IMR-90 (cell line): ENCODE results near the gene TMEM238. TPM values are rescaled to one million over a fixed set of nuclear protein-coding genes. Genes with fewer than 3 reads are reported as not detected.

Experiments
- ATAC-seq: fragments of 200-7000 bp; cut with Tn5 transposase; 2 replicates; pipeline ENCODE4 v1.9.1; 2020; ENCODE audit warnings: low read depth, mild to moderate bottlenecking, moderate library complexity
- BruUV-seq: library from RNA; stranded (reverse); fragments of 400-500 nt; replicated peaks from 2 replicates; lab custom pipeline; 2021; lab: Mats Ljungman, UMichigan
- CTCF ChIA-PET: fragments of 300-600 bp; formaldehyde crosslinking; extraction: SDS; loops from one replicate; lab custom pipeline; 2021; ENCODE audit warnings: antibody characterized with exemption; lab: Yijun Ruan, JAX
- POLR2A ChIA-PET: fragments of 300-600 bp; sonication (Branson Sonifier 250); formaldehyde crosslinking; loops from one replicate; lab custom pipeline; 2022; ENCODE audit warnings: antibody characterized with exemption; ENCODE audit not compliant: unreplicated experiment; lab: Charles Lee
- DNase-seq: peaks from one replicate; pipeline ENCODE4 v3.0.0; 2013
- H2AFZ ChIP-seq: replicated peaks from 2 replicates; pipeline ENCODE3; 2013; ENCODE audit warnings: low read length, mild to moderate bottlenecking; ENCODE audit not compliant: poor library complexity
- H2AK5ac ChIP-seq: 2 replicates; pipeline ENCODE4 v1.6.1; 2013; ENCODE audit warnings: low read depth, low read length, inconsistent platforms
- H2AK9ac ChIP-seq: replicated peaks from 2 replicates; pipeline ENCODE3; 2013; ENCODE audit warnings: mild to moderate bottlenecking, low read depth, low read length, moderate library complexity; ENCODE audit not compliant: poor library complexity
- H2BK120ac ChIP-seq: 2 replicates; pipeline ENCODE4 v1.6.1; 2013; ENCODE audit warnings: low read depth, low read length, inconsistent platforms
- H2BK15ac ChIP-seq: 3 replicates; pipeline ENCODE4 v1.6.1; 2013; ENCODE audit warnings: low read depth, low read length, inconsistent platforms
- H2BK20ac ChIP-seq: 2 replicates; pipeline ENCODE4 v1.6.1; 2013; ENCODE audit warnings: low read depth, mild to moderate bottlenecking, inconsistent platforms, low read length, moderate library complexity
- H2BK5ac ChIP-seq: 2 replicates; pipeline ENCODE4 v1.6.1; 2013; ENCODE audit warnings: mild to moderate bottlenecking, low read depth, low read length, inconsistent platforms; ENCODE audit not compliant: poor library complexity, severe bottlenecking
- H3K14ac ChIP-seq: replicated peaks from 2 replicates; pipeline ENCODE4 v1.6.1; 2013; ENCODE audit warnings: low read depth, low read length, inconsistent platforms
- H3K18ac ChIP-seq: 2 replicates; pipeline ENCODE4 v1.6.1; 2013; ENCODE audit warnings: low read depth, low read length, control low read depth
- H3K23ac ChIP-seq: 2 replicates; pipeline ENCODE4 v1.6.1; 2013; ENCODE audit warnings: low read depth, low read length, inconsistent platforms
- H3K27ac ChIP-seq: 2 replicates; pipeline ENCODE4 v1.5.1; 2013; ENCODE audit warnings: mild to moderate bottlenecking, control low read depth, low read length; ENCODE audit not compliant: insufficient read depth
- H3K27me3 ChIP-seq: 2 replicates; pipeline ENCODE4 v1.6.1; 2013; ENCODE audit warnings: low read length; ENCODE audit not compliant: control insufficient read depth, insufficient read depth
- H3K36me3 ChIP-seq: 2 replicates; pipeline ENCODE4 v1.6.1; 2013; ENCODE audit warnings: low read length, mixed read lengths; ENCODE audit not compliant: control insufficient read depth, insufficient read depth
- H3K4ac ChIP-seq: 2 replicates; pipeline ENCODE4 v1.6.1; 2013; ENCODE audit warnings: low read depth, low read length, inconsistent platforms
- H3K4me1 ChIP-seq: 2 replicates; pipeline ENCODE4 v1.6.1; 2013; ENCODE audit warnings: low read length, mixed read lengths; ENCODE audit not compliant: control insufficient read depth, insufficient read depth
- H3K4me2 ChIP-seq: 2 replicates; pipeline ENCODE4 v1.6.1; 2013; ENCODE audit warnings: low read depth, mild to moderate bottlenecking, control low read depth, low read length, moderate library complexity
- H3K4me3 ChIP-seq: 2 replicates; pipeline ENCODE4 v1.5.1; 2013; ENCODE audit warnings: low read depth, mild to moderate bottlenecking, control low read depth, low read length, moderate library complexity; ENCODE audit not compliant: insufficient read depth
- H3K56ac ChIP-seq: 2 replicates; pipeline ENCODE4 v1.6.1; 2013; ENCODE audit warnings: low read length, inconsistent platforms; ENCODE audit not compliant: insufficient read depth; ENCODE audit errors: extremely low read depth
- H3K79me1 ChIP-seq, 2 experiments: 2 replicates each; pipeline ENCODE4 v1.6.1; 2013; ENCODE audit warnings: low read length in 2 of 2, inconsistent platforms in 1 of 2, low read depth in 1 of 2
- H3K9ac ChIP-seq: 2 replicates; pipeline ENCODE4 v1.6.1; 2013; ENCODE audit warnings: low read depth, low read length, control low read depth
- H3K9me1 ChIP-seq: 2 replicates; pipeline ENCODE4 v1.6.1; 2013; ENCODE audit warnings: low read length, inconsistent platforms; ENCODE audit not compliant: insufficient read depth
- H3K9me3 ChIP-seq: 2 replicates; pipeline ENCODE4 v1.6.1; 2013; ENCODE audit warnings: low read length; ENCODE audit not compliant: control insufficient read depth, insufficient read depth
- H4K20me1 ChIP-seq: 2 replicates; pipeline ENCODE4 v1.6.1; 2013; ENCODE audit warnings: low read length, inconsistent platforms; ENCODE audit not compliant: insufficient read depth
- H4K5ac ChIP-seq: 2 replicates; pipeline ENCODE4 v1.6.1; 2013; ENCODE audit warnings: mild to moderate bottlenecking, low read depth, low read length, control low read depth
- H4K8ac ChIP-seq, 2 experiments: 2 replicates each; pipeline ENCODE4 v1.6.1; 2013; ENCODE audit warnings: low read depth in 2 of 2, low read length in 2 of 2, control low read depth in 1 of 2, inconsistent platforms in 1 of 2
- H4K91ac ChIP-seq: 2 replicates; pipeline ENCODE4 v1.6.1; 2013; ENCODE audit warnings: low read depth, low read length, inconsistent platforms; ENCODE audit not compliant: insufficient read depth
- BHLHE40 ChIP-seq: fragments of 150-350 bp; IDR thresholded peaks from 2 replicates; pipeline ENCODE4 v1.6.1; 2016; ENCODE audit warnings: mild to moderate bottlenecking, low read depth, low read length
- CHD1 ChIP-seq: IDR thresholded peaks from 2 replicates; pipeline ENCODE4 v1.6.1; 2012; ENCODE audit warnings: low read depth, low read length, improper control_type of control experiment
- MAFK ChIP-seq: IDR thresholded peaks from 2 replicates; pipeline ENCODE4 v1.6.1; 2012; ENCODE audit warnings: low read depth, low read length, improper control_type of control experiment
- MXI1 ChIP-seq: IDR thresholded peaks from 2 replicates; pipeline ENCODE4 v1.6.1; 2012; ENCODE audit warnings: low read depth, mild to moderate bottlenecking, low read length, moderate library complexity, borderline replicate concordance
- NFE2L2 ChIP-seq: fragments of 150-350 bp; IDR thresholded peaks from 2 replicates; pipeline ENCODE4 v1.6.1; 2016; ENCODE audit warnings: low read depth, mild to moderate bottlenecking, low read length
- POLR2A ChIP-seq: IDR thresholded peaks from 2 replicates; pipeline ENCODE4 v1.6.1; 2012; ENCODE audit warnings: mild to moderate bottlenecking, low read depth, low read length
- RAD21 ChIP-seq: IDR thresholded peaks from 2 replicates; pipeline ENCODE4 v1.6.1; 2012; ENCODE audit warnings: low read length, improper control_type of control experiment
- RCOR1 ChIP-seq: IDR thresholded peaks from 2 replicates; pipeline ENCODE4 v1.6.1; 2012; ENCODE audit warnings: mild to moderate bottlenecking, low read length, improper control_type of control experiment; ENCODE audit not compliant: insufficient replicate concordance
- RFX5 ChIP-seq: IDR thresholded peaks from 2 replicates; pipeline ENCODE4 v1.8.0; 2012; ENCODE audit warnings: low read depth, mild to moderate bottlenecking, low read length, moderate library complexity
- SMC3 ChIP-seq: fragments of 150-350 bp; IDR thresholded peaks from 2 replicates; pipeline ENCODE4 v1.6.1; 2016; ENCODE audit warnings: low read depth, mild to moderate bottlenecking, antibody characterized with exemption, low read length, moderate library complexity
- WGBS, 2 experiments: methylation state at CpG; one replicate each; pipeline versions ENCODE4 v1.1.5 to v1.1.7; 2013; ENCODE audit warnings: missing lambda C conversion rate in 2 of 2; ENCODE audit not compliant: insufficient read length in 1 of 2; ENCODE audit errors: extremely low coverage in 2 of 2; 5-methylcytosine and 5-hydroxymethylcytosine counted together
- dilution Hi-C: fragments of 300-500 bp; cut with HindIII; formaldehyde crosslinking; loops from one replicate; pipeline ENCODE4 v1.14.3; 2018; ENCODE audit warnings: low sequenced_read_pairs; ENCODE audit not compliant: unreplicated experiment
- in situ Hi-C: fragments of 300-500 bp; cut with MboI; formaldehyde crosslinking; loops from 3 replicates; pipeline ENCODE4 v1.14.3; 2019; ENCODE audit warnings: low sequenced_read_pairs, inconsistent platforms, mixed read lengths
- intact Hi-C: fragments of 100-400 bp; cut with micrococcal nuclease; formaldehyde crosslinking; loops from 2 replicates; pipeline ENCODE4 v1.10.0; 2022
- polyA plus RNA-seq, 3 experiments: library from polyadenylated mRNA; depleted of rRNA; stranded (reverse); fragments of >200 nt; gene quantifications; 2 replicates each; pipeline ENCODE4 v1.2.3, GENCODE V29; 2012; ENCODE audit warnings: low replicate concordance in 1 of 3
- total RNA-seq: library from RNA; depleted of rRNA; stranded (reverse); fragments of >200 nt; gene quantifications from 2 replicates; pipeline ENCODE4 v1.2.3, GENCODE V29; 2012
- TF ChIP-seq, protein P1 (sequence below): fragments of 150-350 bp; IDR thresholded peaks from 2 replicates; pipeline ENCODE4 v1.6.1; 2016; ENCODE audit warnings: low read depth, mild to moderate bottlenecking, low read length, moderate library complexity, borderline replicate concordance
- TF ChIP-seq, protein P2 (sequence below): fragments of 150-350 bp; IDR thresholded peaks from 2 replicates; pipeline ENCODE4 v1.6.1; 2017; ENCODE audit warnings: mild to moderate bottlenecking, antibody characterized with exemption, low read length, low read depth
- TF ChIP-seq, protein P3 (sequence below): conservative IDR thresholded peaks from 2 replicates; pipeline ENCODE4 v1.5.1; 2012; ENCODE audit warnings: mild to moderate bottlenecking, low read depth, low read length, improper control_type of control experiment

The TMEM238 gene
- total and polyA plus RNA-seq, 2 of the 4 experiments (the other 2 are of a cell fraction), result not detected

DNA sequence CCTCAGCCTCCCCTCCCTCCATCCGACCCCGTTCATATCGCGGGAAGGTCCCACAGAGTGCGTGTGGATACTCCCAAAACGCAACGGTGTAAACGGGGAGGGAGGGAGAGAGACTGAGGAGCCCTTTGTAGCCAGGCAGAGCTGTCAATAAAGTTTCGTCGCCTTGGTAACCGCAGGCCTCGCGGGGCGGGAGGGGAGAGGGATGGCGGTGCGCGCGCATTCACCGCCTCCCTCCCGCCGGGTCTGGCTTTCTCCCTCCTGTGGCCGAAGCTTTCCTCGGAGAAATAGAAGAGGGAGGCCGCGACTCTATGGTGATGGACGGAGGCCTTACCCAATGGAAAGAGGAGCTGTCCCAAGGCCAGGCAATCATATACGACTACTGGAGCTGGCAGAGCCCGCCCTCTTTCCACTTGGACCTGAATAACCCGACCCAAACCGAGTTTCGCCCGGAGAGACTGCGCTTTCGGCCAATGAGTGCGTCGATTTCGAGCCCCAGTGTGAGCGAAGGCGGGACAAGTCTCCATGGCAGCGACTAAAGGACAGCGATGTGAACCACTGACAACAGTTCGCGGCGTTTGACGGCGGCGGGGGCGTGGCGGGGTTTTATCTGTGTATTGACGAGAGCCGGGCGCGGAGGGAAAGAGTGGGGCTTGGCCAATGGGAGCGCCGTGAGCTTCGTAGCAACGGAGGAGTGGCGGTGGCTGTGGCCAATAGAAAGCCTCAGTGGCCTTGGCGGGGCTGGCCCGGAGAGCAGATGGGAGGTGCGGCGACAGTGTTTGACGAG is 44.8 kb downstream of the TMEM238 start, which contains the start of gene KMT5C:
Gene KMT5C, plus strand, starts transcription at position 772 of the 784 bp plus-strand sequence. CDS start 2,061 bp downstream, outside the sequence.
- POLR2A ChIA-PET, result interaction anchor here (0.6 kb wide), 1 partner anchor 18 kb away, joined by 4 read pairs; no protein-coding TSS in a partner anchor
- Histone ChIP-seq H3K79me1 (peaks cover 4 to 17% of the 10 kb centered on the region in 2 experiments; a peak in 3 of 4 replicates), H3K23ac (peak within 1 kb of the TSS; percentile 33; the same call in 1 of the 2 replicates), H3K4ac (peak within 1 kb of the TSS; percentile 76), H3K27ac (peak within 1 kb of the TSS; percentile 88), H3K4me2 (peak within 1 kb of the TSS; percentile 95), H3K14ac (peak within 1 kb of the TSS; percentile 69), H3K9me1 (peaks cover 10% of the 10 kb centered on the region; the same call in 1 of the 2 replicates), H4K8ac (peak within 1 kb of the TSS; percentile 11 to 92; a peak in 3 of 4 replicates), H3K9ac (peak within 1 kb of the TSS; percentile 92), H2AK5ac (peak within 1 kb of the TSS; percentile 79), H2AK9ac (peak within 1 kb of the TSS; percentile 97), H3K36me3 (peaks cover 7% of the 10 kb centered on the region; the same call in 1 of the 2 replicates), H2BK15ac (peak within 1 kb of the TSS; percentile 37; the same call in 1 of the 3 replicates), H4K20me1 (peaks cover 6% of the 10 kb centered on the region), H3K27me3 (no peaks in the 10 kb centered on the region), H2BK5ac (peak within 1 kb of the TSS; percentile 77), H3K9me3 (no peaks in the 10 kb centered on the region), H3K56ac (peak within 1 kb of the TSS; percentile 35; the same call in 1 of the 2 replicates), H3K4me1 (peaks cover 9% of the 10 kb centered on the region), H4K91ac (peak within 1 kb of the TSS; percentile 57), H3K18ac (peak within 1 kb of the TSS; percentile 39), H2BK20ac (0 out of 2 replicates have a peak within 1 kb of the TSS, but pooled peaks have one; percentile 15), H3K4me3 (peak within 1 kb of the TSS; percentile 87), H2AFZ (peak within 1 kb of the TSS; percentile 95), H2BK120ac (peak within 1 kb of the TSS; percentile 75), H4K5ac (peak within 1 kb of the TSS; percentile 44)
- CTCF ChIA-PET, result interaction anchor here (0.6 to 1.5 kb wide), 5 partner anchors 8 to 175 kb away, joined by 3 to 11 read pairs (median 5); partner anchors contain the start of gene TMEM238
- dilution Hi-C loops, result no loop called here
- ATAC-seq (peak; percentile 93), DNase-seq (peak; percentile 100)
- 0% methylated on average over 13 of the region's 63 CpGs; no CpG with 5 or more reads in 1 of the 2 experiments for WGBS, 2 experiments
- in situ Hi-C loops, result no loop called here
- no TSS peak for BruUV-seq
- intact Hi-C loops, result no loop called here
- TF ChIP-seq SMC3 (no peak), MAFK (no peak), RFX5 (no peak), CHD1 (no peak), BHLHE40 (no peak), POLR2A (peak; percentile 59; the same call in 1 of the 2 replicates), RAD21 (peak; percentile 21; the same call in 1 of the 2 replicates), RCOR1 (no peak), NFE2L2 (no peak), MXI1 (0 out of 2 replicates have a peak, but pooled peaks have one; percentile 36)
- TF ChIP-seq, protein P1, sequence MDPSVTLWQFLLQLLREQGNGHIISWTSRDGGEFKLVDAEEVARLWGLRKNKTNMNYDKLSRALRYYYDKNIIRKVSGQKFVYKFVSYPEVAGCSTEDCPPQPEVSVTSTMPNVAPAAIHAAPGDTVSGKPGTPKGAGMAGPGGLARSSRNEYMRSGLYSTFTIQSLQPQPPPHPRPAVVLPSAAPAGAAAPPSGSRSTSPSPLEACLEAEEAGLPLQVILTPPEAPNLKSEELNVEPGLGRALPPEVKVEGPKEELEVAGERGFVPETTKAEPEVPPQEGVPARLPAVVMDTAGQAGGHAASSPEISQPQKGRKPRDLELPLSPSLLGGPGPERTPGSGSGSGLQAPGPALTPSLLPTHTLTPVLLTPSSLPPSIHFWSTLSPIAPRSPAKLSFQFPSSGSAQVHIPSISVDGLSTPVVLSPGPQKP, result no peak
- TF ChIP-seq, protein P2, sequence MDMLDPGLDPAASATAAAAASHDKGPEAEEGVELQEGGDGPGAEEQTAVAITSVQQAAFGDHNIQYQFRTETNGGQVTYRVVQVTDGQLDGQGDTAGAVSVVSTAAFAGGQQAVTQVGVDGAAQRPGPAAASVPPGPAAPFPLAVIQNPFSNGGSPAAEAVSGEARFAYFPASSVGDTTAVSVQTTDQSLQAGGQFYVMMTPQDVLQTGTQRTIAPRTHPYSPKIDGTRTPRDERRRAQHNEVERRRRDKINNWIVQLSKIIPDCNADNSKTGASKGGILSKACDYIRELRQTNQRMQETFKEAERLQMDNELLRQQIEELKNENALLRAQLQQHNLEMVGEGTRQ, result no peak
- TF ChIP-seq, protein P3, sequence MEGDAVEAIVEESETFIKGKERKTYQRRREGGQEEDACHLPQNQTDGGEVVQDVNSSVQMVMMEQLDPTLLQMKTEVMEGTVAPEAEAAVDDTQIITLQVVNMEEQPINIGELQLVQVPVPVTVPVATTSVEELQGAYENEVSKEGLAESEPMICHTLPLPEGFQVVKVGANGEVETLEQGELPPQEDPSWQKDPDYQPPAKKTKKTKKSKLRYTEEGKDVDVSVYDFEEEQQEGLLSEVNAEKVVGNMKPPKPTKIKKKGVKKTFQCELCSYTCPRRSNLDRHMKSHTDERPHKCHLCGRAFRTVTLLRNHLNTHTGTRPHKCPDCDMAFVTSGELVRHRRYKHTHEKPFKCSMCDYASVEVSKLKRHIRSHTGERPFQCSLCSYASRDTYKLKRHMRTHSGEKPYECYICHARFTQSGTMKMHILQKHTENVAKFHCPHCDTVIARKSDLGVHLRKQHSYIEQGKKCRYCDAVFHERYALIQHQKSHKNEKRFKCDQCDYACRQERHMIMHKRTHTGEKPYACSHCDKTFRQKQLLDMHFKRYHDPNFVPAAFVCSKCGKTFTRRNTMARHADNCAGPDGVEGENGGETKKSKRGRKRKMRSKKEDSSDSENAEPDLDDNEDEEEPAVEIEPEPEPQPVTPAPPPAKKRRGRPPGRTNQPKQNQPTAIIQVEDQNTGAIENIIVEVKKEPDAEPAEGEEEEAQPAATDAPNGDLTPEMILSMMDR, result peak; percentile 55
